ENCODE data around the gene RABAC1. TPM values are rescaled to one million over a fixed set of nuclear protein-coding genes. Genes with fewer than 3 reads are reported as not detected.

The RABAC1 gene
- total RNA-seq, 2 experiments from 2014 or later, result 68.1 to 73.5 TPM

DNA sequence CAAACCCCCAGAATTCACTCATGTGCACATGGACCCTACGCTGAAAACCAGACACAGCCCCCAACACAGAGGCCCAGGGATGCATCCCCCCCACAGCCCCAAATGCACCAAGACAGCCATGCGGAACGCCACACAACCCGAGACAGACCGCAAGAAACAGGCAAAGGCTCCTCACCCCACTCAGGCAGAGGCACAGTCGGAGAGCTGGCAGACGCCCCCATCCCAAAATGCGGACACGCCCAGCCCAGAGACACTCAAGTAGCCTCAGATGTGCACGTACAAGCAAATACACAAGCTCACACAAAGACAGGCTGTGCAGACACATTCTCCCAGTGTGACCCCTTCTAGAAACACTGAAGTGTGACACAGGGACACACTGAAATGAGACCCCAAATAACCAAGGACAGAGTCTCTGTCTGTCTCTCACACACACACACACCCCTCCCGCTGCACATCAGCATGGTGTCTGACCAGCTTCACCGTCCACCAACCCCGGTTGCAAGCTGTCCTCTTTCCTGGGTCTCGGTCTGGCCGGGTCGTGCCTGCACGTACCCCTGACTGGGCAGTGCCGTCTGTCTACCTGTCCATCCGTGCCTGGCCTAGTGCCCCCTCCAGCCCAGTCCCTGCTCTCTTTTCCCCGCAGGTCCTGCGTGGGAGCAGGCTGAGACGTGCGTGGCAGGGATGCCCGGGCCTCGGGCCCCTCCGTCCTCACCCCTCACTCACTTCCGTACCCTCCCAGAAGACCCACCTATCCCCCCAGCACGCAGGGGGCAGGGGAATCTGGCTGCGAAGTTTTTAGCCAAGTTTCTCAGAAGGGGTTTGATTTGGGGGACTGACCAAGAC lies 47.0 kb downstream of the RABAC1 start:
- CTCF ChIA-PET, result interaction anchor here (0.5 to 1.2 kb wide), 3 partner anchors 26 to 39 kb away, joined by 3 to 4 read pairs (median 3); no protein-coding TSS in a partner anchor
- POLR2A ChIA-PET, result interaction anchor here (0.6 to 1.1 kb wide), 3 partner anchors 9 to 17 kb away, joined by 3 to 4 read pairs (median 3); no protein-coding TSS in a partner anchor

GRCh38 chr19:41910992-41911888 lies 47.9 kb downstream of the RABAC1 start:
- CTCF ChIA-PET, result interaction anchor here (1.1 to 1.2 kb wide), 2 partner anchors 25 to 39 kb away, joined by 3 to 4 read pairs; no protein-coding TSS in a partner anchor
- POLR2A ChIA-PET, result interaction anchor here (1.0 to 1.1 kb wide), 2 partner anchors 9 to 16 kb away, joined by 3 read pairs; no protein-coding TSS in a partner anchor

GRCh38 chr19:41910240-41910991 lies 48.7 kb downstream of the RABAC1 start:
- POLR2A ChIA-PET, result no interaction called here
- CTCF ChIA-PET, result interaction anchor here (0.8 to 1.2 kb wide), 2 partner anchors 10 to 38 kb away, joined by 3 read pairs; no protein-coding TSS in a partner anchor

- ChIA-PET POLR2A (no interaction called here), CTCF (interaction anchor here (0.8 kb wide), 1 partner anchor 9 kb away, joined by 3 read pairs; no protein-coding TSS in a partner anchor)
Measured at GRCh38 chr19:41909706-41910105, 49.4 kb downstream of the RABAC1 start.

- ChIA-PET CTCF (interaction anchor here (1.0 to 1.3 kb wide), 2 partner anchors 13 to 38 kb away, joined by 3 to 5 read pairs; no protein-coding TSS in a partner anchor), POLR2A (no interaction called here)
Measured at GRCh38 chr19:41908724-41909464, 50.2 kb downstream of the RABAC1 start.

DNA sequence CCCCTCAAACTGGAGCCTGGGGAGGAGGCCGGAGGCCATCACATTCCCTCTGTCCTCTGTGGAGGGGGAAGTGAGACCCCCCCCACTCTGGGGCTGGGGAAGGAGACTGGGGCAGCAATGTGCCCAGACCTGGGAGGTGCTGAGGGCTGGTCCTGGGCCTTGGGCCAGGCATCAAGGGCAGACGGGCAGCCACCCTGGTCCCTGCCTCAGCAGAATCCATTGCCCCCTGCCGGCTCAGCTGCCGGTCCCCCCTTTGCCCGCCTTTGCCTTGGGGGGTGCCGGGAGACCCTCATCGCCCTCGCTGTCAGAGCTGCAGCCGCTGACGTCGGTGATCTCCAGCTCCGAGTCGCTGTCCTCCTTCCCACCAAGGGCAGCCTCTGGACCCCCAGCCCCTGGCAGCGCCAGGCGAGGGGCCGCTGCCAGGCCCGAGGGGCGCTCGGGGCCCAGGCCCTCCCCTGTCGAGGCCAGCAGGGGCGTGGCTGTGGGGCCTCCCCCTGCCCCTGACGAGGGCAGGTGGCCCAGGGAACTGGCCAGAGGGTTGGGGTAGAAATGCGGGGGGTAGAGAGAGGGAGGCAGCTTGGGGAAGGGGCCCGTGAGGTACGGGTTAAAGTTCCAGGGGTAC lies 51.0 kb downstream of the RABAC1 start:
- CTCF ChIA-PET, result interaction anchor here (1.0 to 1.4 kb wide), 3 partner anchors 12 to 38 kb away, joined by 3 to 5 read pairs (median 3); no protein-coding TSS in a partner anchor
- POLR2A ChIA-PET, result interaction anchor here (0.9 kb wide), 1 partner anchor 38 kb away, joined by 3 read pairs; no protein-coding TSS in a partner anchor

GRCh38 chr19:41906916-41907680 lies 52.0 kb downstream of the RABAC1 start:
- ChIA-PET CTCF (interaction anchor here (1.4 kb wide), 1 partner anchor 33 kb away, joined by 3 read pairs; no protein-coding TSS in a partner anchor), POLR2A (interaction anchor here (0.6 to 0.9 kb wide), 3 partner anchors 16 to 543 kb away, joined by 3 to 6 read pairs (median 3); no protein-coding TSS in a partner anchor)

Other genes with a start within 250 kb of the RABAC1 start
- gene CEACAM6, start 203.8 kb downstream of the RABAC1 start, total RNA-seq, result not detected
- gene CEACAM3, start 162.7 kb downstream of the RABAC1 start, total RNA-seq, result not detected
- not detected for gene LYPD4, start 114.6 kb downstream of the RABAC1 start, total RNA-seq
- not detected for gene DMRTC2, start 114.3 kb downstream of the RABAC1 start, total RNA-seq
- 1,000 to 10,000 TPM; 2,995 to 3,062 TPM for gene RPS19, start 99.1 kb downstream of the RABAC1 start, total RNA-seq
- 1 to 10 TPM; 4.7 to 6.4 TPM for gene CD79A, start 82.0 kb downstream of the RABAC1 start, total RNA-seq
- 100 to 1,000 TPM; 294 to 297 TPM for gene ARHGEF1, start 76.1 kb downstream of the RABAC1 start, total RNA-seq
- gene ERFL, start 30.9 kb downstream of the RABAC1 start, total RNA-seq, result 1 to 10 TPM; 1.1 to 1.3 TPM
- 1 to 10 TPM; 2.9 to 3.0 TPM for gene ATP1A3, start 34.9 kb upstream of the RABAC1 start, total RNA-seq
- gene GRIK5, start 110.9 kb upstream of the RABAC1 start, total RNA-seq, result under 1 TPM; 0.59 TPM
- gene ZNF574, start 116.8 kb upstream of the RABAC1 start, total RNA-seq, result 10 to 100 TPM; 16.8 to 17.2 TPM
- 10 to 100 TPM; 55.3 to 57.1 TPM for gene POU2F2, start 173.1 kb upstream of the RABAC1 start, total RNA-seq